Hepatocyte (in vitro differentiated cells): ENCODE measurements around the gene ZNF90.
"Not testable (repeated sequence)": the region's sequence is repeated elsewhere in the genome, so short reads cannot be mapped to it uniquely, and the experiment has no call there.

Experiments
- CTCF ChIP-seq: fragments of 200-600 bp; sonication (generic); IDR thresholded peaks from 2 replicates; pipeline ENCODE4 v1.5.1; 2016; ENCODE audit warnings: antibody characterized with exemption, mild to moderate bottlenecking; ENCODE audit not compliant: poor library complexity
- EZH2 ChIP-seq: fragments of 200-600 bp; sonication (generic); IDR thresholded peaks from 2 replicates; pipeline ENCODE4 v1.6.1; 2016; ENCODE audit warnings: antibody characterized with exemption, mild to moderate bottlenecking, borderline replicate concordance
- EZH2phosphoT487 ChIP-seq: fragments of 200-600 bp; sonication (generic); IDR thresholded peaks from one replicate; pipeline ENCODE4 v1.6.1; 2018; ENCODE audit warnings: antibody characterized with exemption, mild to moderate bottlenecking, low read depth, moderate library complexity; ENCODE audit not compliant: unreplicated experiment, severe bottlenecking

DNA sequence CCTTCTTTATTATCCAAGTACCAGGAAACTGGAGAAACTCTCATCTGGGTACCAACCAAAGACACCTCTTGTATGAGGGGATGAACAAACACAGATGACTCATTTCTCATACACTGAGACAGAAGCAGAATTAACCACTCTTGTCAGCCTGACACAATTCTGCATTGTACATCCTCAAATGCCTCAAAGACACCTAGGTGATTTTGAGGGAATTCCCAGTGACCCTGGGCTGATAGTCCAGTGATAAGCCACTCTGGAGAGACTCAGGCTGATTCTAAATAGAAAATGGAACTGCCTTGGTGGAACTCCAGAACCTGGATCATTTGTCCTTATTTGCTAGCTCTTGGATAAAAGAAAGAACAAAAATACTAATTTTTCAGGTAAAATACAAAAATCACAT lies 19.1 kb upstream of the ZNF90 start:
- TF ChIP-seq CTCF, EZH2, EZH2phosphoT487: not testable (repeated sequence)
